DMS 273 treated with DMSO at 0.1 percent for 48 hours (cell line): ENCODE data around the gene FUZ.
A peak's percentile ranks its signal among the peaks of the same experiment; 100 is the strongest.

Experiments
- DNase-seq: peaks from one replicate; lab custom pipeline; 2025; lab: John Stamatoyannopoulos, UW

The FUZ gene

GRCh38 chr19:49807058-49807903 lies 5.8 kb downstream of the FUZ start:
- DNase-seq, result no peak

DNA sequence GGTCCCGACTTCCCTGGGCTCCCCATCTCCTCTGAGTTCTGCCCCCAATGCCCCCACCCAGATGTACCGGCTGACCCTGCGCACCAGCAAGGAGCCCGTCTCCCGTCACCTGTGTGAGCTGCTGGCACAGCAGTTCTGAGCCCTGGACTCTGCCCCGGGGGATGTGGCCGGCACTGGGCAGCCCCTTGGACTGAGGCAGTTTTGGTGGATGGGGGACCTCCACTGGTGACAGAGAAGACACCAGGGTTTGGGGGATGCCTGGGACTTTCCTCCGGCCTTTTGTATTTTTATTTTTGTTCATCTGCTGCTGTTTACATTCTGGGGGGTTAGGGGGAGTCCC lies 6.5 kb downstream of the FUZ start:
- no peak for DNase-seq

- no peak for DNase-seq
Measured at GRCh38 chr19:49805822-49806619, 7.1 kb downstream of the FUZ start.

DNA sequence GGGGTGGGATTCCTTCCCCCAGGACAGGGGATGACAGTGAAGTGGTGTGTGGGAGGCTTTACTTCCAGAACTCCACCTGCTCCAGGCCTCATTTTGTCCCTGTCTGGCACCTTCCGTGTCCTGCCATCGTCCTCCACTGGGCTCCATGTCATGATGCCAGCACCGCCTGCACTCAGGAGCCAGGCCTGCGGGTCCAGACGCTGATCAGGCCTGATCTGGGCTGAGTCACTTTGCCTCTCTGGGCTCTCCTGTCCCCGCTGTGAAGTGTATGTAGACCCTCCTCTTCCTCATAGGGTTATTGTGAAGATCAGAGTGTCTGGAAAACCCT lies 9.6 kb downstream of the FUZ start:
- no peak for DNase-seq

DNA sequence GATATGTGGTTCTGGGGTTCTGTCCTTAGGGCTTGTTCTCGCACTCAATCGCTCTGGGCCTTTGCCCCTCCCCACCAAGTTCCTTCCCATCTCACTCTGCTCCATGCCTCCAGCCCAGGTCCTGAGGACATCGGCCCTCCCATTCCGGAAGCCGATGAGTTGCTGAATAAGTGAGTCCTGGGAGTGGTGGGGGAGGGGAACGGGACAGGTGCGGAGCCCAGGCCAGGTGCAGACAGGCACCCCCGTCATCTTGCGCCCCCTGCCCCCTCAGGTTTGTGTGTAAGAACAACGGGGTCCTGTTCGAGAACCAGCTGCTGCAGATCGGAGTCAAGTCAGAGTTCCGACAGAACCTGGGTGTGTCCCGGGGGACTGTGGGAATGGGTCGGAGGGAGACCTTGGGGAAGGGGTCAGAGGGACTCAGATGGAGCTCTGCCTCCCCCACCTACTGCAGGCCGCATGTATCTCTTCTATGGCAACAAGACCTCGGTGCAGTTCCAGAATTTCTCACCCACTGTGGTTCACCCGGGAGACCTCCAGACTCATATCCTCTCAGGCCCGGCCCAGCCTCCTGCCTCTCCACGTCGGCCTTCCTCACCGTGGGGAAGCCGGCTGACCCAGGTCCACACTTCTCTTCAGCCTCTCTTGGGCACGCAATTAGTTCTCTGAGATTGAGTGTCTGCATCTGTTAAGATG lies 10.1 kb downstream of the FUZ start:
- DNase-seq, result no peak

DNA sequence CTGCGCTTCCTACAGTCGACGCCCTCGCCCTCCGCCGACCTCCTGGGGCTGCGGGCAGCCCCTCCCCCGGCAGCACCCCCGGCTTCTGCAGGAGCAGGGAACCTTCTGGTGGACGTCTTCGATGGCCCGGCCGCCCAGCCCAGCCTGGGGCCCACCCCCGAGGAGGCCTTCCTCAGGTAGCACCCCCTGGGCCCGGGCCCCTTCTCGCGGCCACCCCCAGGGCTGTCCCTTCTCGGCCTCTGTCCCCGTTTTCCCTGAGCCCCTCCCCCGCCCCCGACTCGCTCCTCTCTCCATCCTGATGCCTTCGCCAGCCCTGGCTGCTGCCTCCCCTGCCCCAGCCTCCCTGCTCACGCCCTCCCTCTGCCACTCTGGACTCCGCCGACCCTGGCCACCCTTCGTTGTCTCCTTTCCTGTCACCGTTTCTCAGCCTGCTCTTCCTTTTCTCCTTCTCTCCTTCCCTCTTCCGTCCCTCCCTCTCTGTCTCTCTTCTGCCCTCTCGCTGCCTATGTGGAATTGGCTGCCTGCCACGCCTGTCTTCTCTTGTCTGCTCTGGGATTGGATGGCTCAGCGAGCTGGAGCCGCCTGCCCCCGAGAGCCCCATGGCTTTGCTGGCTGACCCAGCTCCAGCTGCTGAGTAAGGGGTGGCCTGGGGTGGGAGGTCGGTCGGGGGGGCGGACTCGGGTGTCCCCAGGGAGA lies 11.0 kb downstream of the FUZ start:
- peak; percentile 35 for DNase-seq

- DNase-seq, result no peak
Measured at GRCh38 chr19:49801401-49801888, 11.6 kb downstream of the FUZ start.

GRCh38 chr19:49800771-49801170 lies 12.3 kb downstream of the FUZ start:
- DNase-seq, result no peak

DNA sequence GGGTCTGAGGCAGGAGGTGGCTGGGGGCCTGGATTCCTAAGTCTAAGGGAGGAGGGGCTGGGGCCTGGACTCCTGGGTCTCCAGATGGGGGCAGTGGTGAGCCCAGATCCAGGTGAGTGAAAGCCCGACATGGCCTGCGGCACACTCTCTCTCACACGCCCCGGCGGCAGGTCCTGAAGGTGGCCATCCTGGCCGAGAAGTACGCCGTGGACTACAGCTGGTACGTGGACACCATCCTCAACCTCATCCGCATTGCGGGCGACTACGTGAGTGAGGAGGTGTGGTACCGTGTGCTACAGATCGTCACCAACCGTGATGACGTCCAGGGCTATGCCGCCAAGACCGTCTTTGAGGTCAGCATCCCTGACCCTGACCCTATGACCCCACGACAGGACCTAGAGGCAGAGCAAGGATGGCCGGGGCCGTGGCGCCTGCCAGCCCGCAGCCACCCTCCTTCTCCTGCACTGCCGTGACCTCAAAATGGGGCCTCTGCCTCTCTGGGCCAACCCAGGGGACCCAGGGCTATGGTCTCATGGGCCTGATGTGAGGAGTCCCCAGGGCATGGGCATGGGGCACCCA lies 13.2 kb downstream of the FUZ start:
- DNase-seq, result no peak

DNA sequence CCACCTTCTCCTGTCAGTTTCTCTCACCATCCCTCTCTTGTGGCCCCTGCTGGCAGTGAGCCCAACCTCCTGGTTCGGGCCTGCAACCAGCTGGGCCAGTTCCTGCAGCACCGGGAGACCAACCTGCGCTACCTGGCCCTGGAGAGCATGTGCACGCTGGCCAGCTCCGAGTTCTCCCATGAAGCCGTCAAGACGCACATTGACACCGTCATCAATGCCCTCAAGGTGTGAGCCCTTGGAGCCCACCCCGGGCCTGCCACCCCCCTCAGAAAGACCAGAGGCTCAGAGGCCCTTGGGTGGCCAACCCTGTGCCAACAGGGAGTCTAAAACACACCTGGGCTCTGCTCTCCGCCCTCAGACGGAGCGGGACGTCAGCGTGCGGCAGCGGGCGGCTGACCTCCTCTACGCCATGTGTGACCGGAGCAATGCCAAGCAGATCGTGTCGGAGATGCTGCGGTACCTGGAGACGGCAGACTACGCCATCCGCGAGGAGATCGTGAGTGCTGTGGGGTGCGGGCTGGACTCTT lies 13.8 kb downstream of the FUZ start:
- DNase-seq, result no peak

- DNase-seq, result no peak
Measured at GRCh38 chr19:49798574-49798973, 14.5 kb downstream of the FUZ start.

DNA sequence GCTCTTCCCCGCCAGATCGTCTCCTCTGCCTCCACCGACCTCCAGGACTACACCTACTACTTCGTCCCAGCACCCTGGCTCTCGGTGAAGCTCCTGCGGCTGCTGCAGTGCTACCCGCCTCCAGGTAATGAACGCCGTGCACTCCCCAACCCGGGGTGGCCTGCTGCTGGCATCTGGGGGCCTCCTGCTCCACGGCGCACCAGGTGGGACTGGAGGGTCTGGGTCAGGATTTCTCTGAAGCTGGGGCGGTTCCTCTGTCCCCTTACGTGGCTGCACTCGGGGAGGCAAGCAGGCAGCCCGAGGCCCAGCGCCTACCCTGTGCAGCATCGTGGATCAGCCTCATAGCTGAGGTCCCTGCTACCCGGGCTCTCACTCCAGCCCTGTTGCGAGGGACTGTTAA lies 17.5 kb downstream of the FUZ start:
- DNase-seq, result no peak

DNA sequence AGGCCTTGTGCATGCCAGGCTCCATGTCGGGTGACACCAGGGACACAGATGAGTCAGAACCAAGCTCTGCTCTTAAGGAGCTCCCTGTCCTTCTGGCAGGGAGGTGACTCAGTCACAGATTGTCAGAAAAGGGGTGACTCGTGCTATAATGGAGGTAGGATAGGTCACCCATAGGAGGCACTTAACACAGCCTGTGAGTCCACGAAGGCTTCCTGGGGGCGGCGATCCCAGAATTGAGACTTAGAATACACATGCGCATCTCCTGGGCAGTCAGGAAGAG lies 19.6 kb downstream of the FUZ start:
- DNase-seq, result no peak

GRCh38 chr19:49792829-49793560 lies 20.1 kb downstream of the FUZ start:
- DNase-seq, result no peak

- no peak for DNase-seq
Measured at GRCh38 chr19:49791776-49792445, 21.2 kb downstream of the FUZ start.

DNA sequence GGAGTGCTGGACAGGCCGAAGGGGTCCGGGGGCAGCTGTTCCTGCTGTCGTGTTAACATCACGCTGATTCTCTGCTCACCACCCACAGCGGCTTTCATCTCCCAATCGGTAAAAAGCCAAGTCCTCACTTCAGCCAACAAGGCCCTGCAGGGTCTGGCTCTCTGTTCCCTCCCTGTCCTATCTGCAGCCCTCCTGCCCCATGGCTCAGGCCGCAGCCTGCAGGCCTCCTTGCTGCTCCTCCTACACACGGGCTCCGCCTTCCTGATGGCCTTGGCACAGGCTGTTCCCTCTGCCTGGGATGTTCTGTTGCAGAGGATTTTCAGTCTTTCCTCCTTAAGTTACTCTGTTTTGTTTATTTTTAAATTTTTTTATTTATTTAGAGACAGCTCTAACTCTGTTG lies 22.2 kb downstream of the FUZ start:
- no peak for DNase-seq

- no peak for DNase-seq
Measured at GRCh38 chr19:49788857-49789256, 24.2 kb downstream of the FUZ start.

DNA sequence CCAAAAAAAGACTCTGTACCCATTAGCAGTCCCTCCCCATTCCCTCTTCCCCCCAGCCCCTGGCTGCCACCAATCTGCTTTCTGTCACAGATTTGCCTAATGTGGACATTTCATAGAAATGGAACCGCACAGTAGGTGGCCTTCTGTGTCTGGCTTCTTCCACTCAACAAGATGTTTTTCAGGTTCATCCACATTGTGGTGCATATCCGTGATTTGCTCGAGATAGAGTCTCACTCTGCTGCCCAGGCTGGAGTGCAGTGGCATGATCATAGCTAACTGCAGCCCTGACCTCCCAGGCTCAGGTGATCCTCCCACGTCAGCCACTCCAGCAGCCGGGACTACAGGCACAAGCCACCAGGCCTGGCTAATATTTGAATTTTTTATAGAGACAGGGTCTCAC lies 25.3 kb downstream of the FUZ start:
- DNase-seq, result no peak

- no peak for DNase-seq
Measured at GRCh38 chr19:49786376-49786820, 26.7 kb downstream of the FUZ start.

DNA sequence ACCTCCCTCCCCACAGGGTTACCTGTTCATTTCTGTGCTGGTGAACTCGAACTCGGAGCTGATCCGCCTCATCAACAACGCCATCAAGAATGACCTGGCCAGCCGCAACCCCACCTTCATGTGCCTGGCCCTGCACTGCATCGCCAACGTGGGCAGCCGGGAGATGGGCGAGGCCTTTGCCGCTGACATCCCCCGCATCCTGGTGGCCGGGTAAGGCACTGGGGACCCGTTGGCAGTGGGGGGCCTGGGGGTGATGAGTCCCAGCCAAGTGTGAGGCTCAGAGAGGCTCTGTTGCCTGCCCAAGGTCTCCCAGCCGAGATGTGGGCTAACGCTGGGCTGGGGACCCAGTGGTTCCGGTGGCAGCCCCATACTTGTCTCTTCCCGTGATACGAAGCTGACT lies 30.6 kb downstream of the FUZ start:
- no peak for DNase-seq

DNA sequence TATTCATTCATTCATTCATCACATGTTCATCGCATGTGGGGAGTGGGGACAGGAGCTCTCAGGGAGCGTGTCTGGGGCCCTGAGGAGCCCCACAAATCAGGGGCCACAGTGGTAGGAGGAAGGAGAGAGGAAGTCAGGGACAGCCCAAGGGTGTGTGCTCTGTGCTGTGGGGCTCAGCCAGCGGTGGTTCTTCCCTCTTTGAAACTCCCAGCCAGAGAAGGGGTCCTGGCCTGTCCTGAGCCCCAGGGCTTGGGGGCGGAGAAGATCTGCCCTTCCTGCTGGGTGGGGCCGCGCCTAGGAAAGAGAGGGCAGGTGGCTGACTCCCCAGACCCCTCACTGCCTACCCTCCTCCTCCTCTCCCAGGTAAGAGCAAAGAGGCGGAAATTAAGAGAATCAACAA lies 31.7 kb downstream of the FUZ start:
- no peak for DNase-seq
